H1 (cell line): ENCODE results near the gene TAPT1. TPM values are rescaled to one million over a fixed set of nuclear protein-coding genes. Genes with fewer than 3 reads are reported as not detected.

ENCODE experiments used
- CTCF ChIA-PET: fragments of 300-600 bp; sonication (Branson Sonifier 250); formaldehyde crosslinking; loops from one replicate; lab custom pipeline; 2021; ENCODE audit not compliant: partially characterized antibody; lab: Charles Lee
- POLR2A ChIA-PET: fragments of 300-600 bp; sonication (Branson Sonifier 250); formaldehyde crosslinking; loops from one replicate; lab custom pipeline; 2021; ENCODE audit warnings: inconsistent platforms; ENCODE audit not compliant: partially characterized antibody; lab: Charles Lee
- DNase-seq, 2 experiments: peaks; one replicate each; pipeline versions ENCODE4 v3.0.0 to v3.0.0-alpha.2; 2010 to 2022; ENCODE audit warnings: low spot score in 2 of 2, low read depth in 1 of 2, mixed read lengths in 1 of 2
- FAIRE-seq: peaks from 2 replicates; lab custom pipeline; 2011; peaks lifted over from hg19 to GRCh38; lab: Jason Lieb, UNC
- H2AFZ ChIP-seq: 2 replicates; pipeline ENCODE4 v1.8.1; 2012; ENCODE audit warnings: low read length, inconsistent platforms
- H2AK5ac ChIP-seq: 2 replicates; pipeline ENCODE4 v1.6.1; 2013; ENCODE audit warnings: low read depth, low read length
- H2BK120ac ChIP-seq: replicated peaks from 2 replicates; pipeline ENCODE3; 2013; ENCODE audit warnings: low read depth, low read length, inconsistent platforms
- H2BK12ac ChIP-seq: 2 replicates; pipeline ENCODE4 v1.6.1; 2013; ENCODE audit warnings: low read depth, low read length
- H2BK15ac ChIP-seq: 2 replicates; pipeline ENCODE4 v1.6.1; 2013; ENCODE audit warnings: low read length
- H2BK20ac ChIP-seq: 2 replicates; pipeline ENCODE4 v1.6.1; 2013; ENCODE audit warnings: low read length
- H2BK5ac ChIP-seq: 2 replicates; pipeline ENCODE4 v1.6.1; 2013; ENCODE audit warnings: low read depth, low read length
- H3K14ac ChIP-seq: 2 replicates; pipeline ENCODE4 v1.6.1; 2013; ENCODE audit warnings: inconsistent platforms; ENCODE audit not compliant: insufficient read length
- H3K18ac ChIP-seq: 2 replicates; pipeline ENCODE4 v1.6.1; 2013; ENCODE audit warnings: low read length; ENCODE audit errors: extremely low read depth
- H3K23ac ChIP-seq: 2 replicates; pipeline ENCODE4 v1.6.1; 2013; ENCODE audit warnings: inconsistent platforms; ENCODE audit not compliant: insufficient read length
- H3K23me2 ChIP-seq: 2 replicates; pipeline ENCODE4 v1.6.1; 2013; ENCODE audit warnings: low read depth, low read length
- H3K27ac ChIP-seq: 2 replicates; pipeline ENCODE4 v1.6.1; 2011; ENCODE audit warnings: low read depth, low read length, inconsistent platforms
- H3K27me3 ChIP-seq, 4 experiments: replicated peaks in 1 of 4; 1 replicate in 1 of 4; 2 replicates in 3 of 4; pipeline versions ENCODE4 v1.6.1 to v1.8.1; 2011 to 2013; ENCODE audit warnings: low read length in 3 of 4, mild to moderate bottlenecking in 3 of 4, inconsistent platforms in 2 of 4, mixed read lengths in 2 of 4, moderate library complexity in 1 of 4; ENCODE audit not compliant: control insufficient read depth in 3 of 4, insufficient read depth in 3 of 4; ENCODE audit errors: extremely low read depth in 1 of 4
- H3K36me3 ChIP-seq, 4 experiments: 2 replicates each; pipeline versions ENCODE4 v1.6.1 to v1.8.1; 2011 to 2013; ENCODE audit warnings: mild to moderate bottlenecking in 4 of 4, low read length in 3 of 4, moderate library complexity in 2 of 4, control low read depth in 1 of 4, inconsistent platforms in 1 of 4; ENCODE audit not compliant: insufficient read depth in 4 of 4, control insufficient read depth in 2 of 4
- H3K4ac ChIP-seq: replicated peaks from 2 replicates; pipeline ENCODE3; 2013; ENCODE audit warnings: low read length, low read depth, mixed read lengths, inconsistent platforms; ENCODE audit not compliant: insufficient read length
- H3K4me1 ChIP-seq, 4 experiments: replicated peaks in 1 of 4; 1 replicate in 1 of 4; 2 replicates in 3 of 4; pipeline versions ENCODE4 v1.6.1 to v1.8.1; 2011 to 2013; ENCODE audit warnings: low read length in 3 of 4, inconsistent platforms in 2 of 4, mixed read lengths in 1 of 4; ENCODE audit not compliant: insufficient read depth in 4 of 4, control insufficient read depth in 3 of 4
- H3K4me2 ChIP-seq, 2 experiments: 2 replicates each; pipeline versions ENCODE4 v1.6.1 to v1.8.1; 2011 to 2013; ENCODE audit warnings: low read depth in 2 of 2, low read length in 2 of 2, control low read depth in 1 of 2, inconsistent platforms in 1 of 2, mild to moderate bottlenecking in 1 of 2; ENCODE audit not compliant: insufficient read depth in 1 of 2
- H3K4me3 ChIP-seq, 4 experiments: fragments of 200-600, 300-600 bp in 1 of 4; sonication (generic), shearing (Covaris generic), sonication (Bioruptor Twin) in 1 of 4; 2 replicates each; pipeline versions ENCODE4 v1.5.1 to v1.8.1; 2011 to 2016; ENCODE audit warnings: low read length in 4 of 4, low read depth in 3 of 4, control low read depth in 2 of 4, inconsistent platforms in 2 of 4, mild to moderate bottlenecking in 2 of 4, mixed read lengths in 1 of 4, moderate library complexity in 1 of 4; ENCODE audit not compliant: insufficient read depth in 2 of 4; ENCODE audit errors: extremely low read depth in 1 of 4
- H3K56ac ChIP-seq: replicated peaks from 2 replicates; pipeline ENCODE3; 2013; ENCODE audit warnings: low read depth, mild to moderate bottlenecking, mixed read lengths, low read length, inconsistent platforms; ENCODE audit not compliant: insufficient read length
- H3K79me1 ChIP-seq: 2 replicates; pipeline ENCODE4 v1.6.1; 2013; ENCODE audit warnings: low read depth, low read length, control low read depth
- H3K79me2 ChIP-seq, 2 experiments: 2 replicates each; pipeline versions ENCODE4 v1.6.1 to v1.8.1; 2012 to 2013; ENCODE audit warnings: low read length in 2 of 2, mild to moderate bottlenecking in 2 of 2, inconsistent platforms in 1 of 2; ENCODE audit not compliant: insufficient read depth in 2 of 2, control insufficient read depth in 1 of 2
- H3K9ac ChIP-seq, 4 experiments: replicated peaks in 1 of 4; 1 replicate in 1 of 4; 2 replicates in 3 of 4; pipeline versions ENCODE4 v1.6.1 to v1.8.1; 2011 to 2013; ENCODE audit warnings: low read depth in 3 of 4, low read length in 3 of 4, control low read depth in 2 of 4, mild to moderate bottlenecking in 2 of 4, moderate library complexity in 2 of 4, inconsistent platforms in 1 of 4; ENCODE audit errors: extremely low read depth in 1 of 4
- H3K9me3 ChIP-seq, 2 experiments: 2 replicates each; pipeline versions ENCODE4 v1.6.1 to v1.8.1; 2012 to 2013; ENCODE audit warnings: mild to moderate bottlenecking in 2 of 2, moderate library complexity in 2 of 2, control low read depth in 1 of 2, inconsistent platforms in 1 of 2, low read depth in 1 of 2, low read length in 1 of 2, mixed read lengths in 1 of 2; ENCODE audit not compliant: insufficient read depth in 2 of 2
- H4K20me1 ChIP-seq, 2 experiments: replicated peaks in 1 of 2; 2 replicates each; pipeline versions ENCODE3 to v1.8.1; 2011 to 2013; ENCODE audit warnings: inconsistent platforms in 2 of 2, low read length in 2 of 2, mild to moderate bottlenecking in 1 of 2; ENCODE audit not compliant: insufficient read depth in 2 of 2, control insufficient read depth in 1 of 2
- H4K5ac ChIP-seq: 2 replicates; pipeline ENCODE4 v1.6.1; 2013; ENCODE audit warnings: low read length, low read depth, mixed read lengths, inconsistent platforms; ENCODE audit not compliant: insufficient read length
- H4K8ac ChIP-seq: 2 replicates; pipeline ENCODE4 v1.8.0; 2013; ENCODE audit warnings: mild to moderate bottlenecking, moderate library complexity, low read length, inconsistent platforms; ENCODE audit not compliant: insufficient read depth; ENCODE audit errors: extremely low read depth
- H4K91ac ChIP-seq: replicated peaks from 2 replicates; pipeline ENCODE3; 2013; ENCODE audit warnings: low read length, mixed read lengths, inconsistent platforms; ENCODE audit not compliant: insufficient read length
- CTCF ChIP-seq, 3 experiments: IDR thresholded peaks; 1 replicate in 2 of 3; 2 replicates in 1 of 3; pipeline versions ENCODE4 v1.5.1 to v1.6.1; 2011; ENCODE audit warnings: low read length in 3 of 3, mild to moderate bottlenecking in 3 of 3, inconsistent platforms in 2 of 3, low read depth in 1 of 3, moderate library complexity in 1 of 3; ENCODE audit not compliant: insufficient read depth in 1 of 3; ENCODE audit errors: control extremely low read depth in 1 of 3
- WGBS, 2 experiments: shearing (Covaris generic) in 1 of 2; methylation state at CpG; one replicate each; pipeline versions ENCODE4 v1.1.6 to v1.1.7; 2013 to 2015; ENCODE audit warnings: low lambda C conversion rate in 2 of 2, mixed read lengths in 2 of 2, inconsistent platforms in 1 of 2, low coverage in 1 of 2, missing lambda C conversion rate in 1 of 2; ENCODE audit not compliant: insufficient replicate concordance in 2 of 2, insufficient coverage in 1 of 2, insufficient read length in 1 of 2; ENCODE audit errors: extremely low coverage in 1 of 2, missing lambda C conversion rate in 1 of 2; 5-methylcytosine and 5-hydroxymethylcytosine counted together
- polyA plus RNA-seq, 7 experiments: library from polyadenylated mRNA; depleted of rRNA in 3 of 7; stranded (reverse) in 5 of 7; unstranded in 2 of 7; fragments of >200 nt in 5 of 7; fragments of 200-250 nt in 2 of 7; gene quantifications; 1 replicate in 5 of 7; 2 replicates in 1 of 7; 4 replicates in 1 of 7; pipeline versions ENCODE4 v1.2.1 to v1.2.3, GENCODE V29; 2011 to 2013; ENCODE audit warnings: missing spikeins in 2 of 7, mixed read lengths in 2 of 7
- total RNA-seq: library from RNA; stranded (reverse); fragmentation: NEBNext Ultra II Directional; extraction: Animal tissue kit (Norgen Biotek cat#: 25700); gene quantifications from 2 replicates; pipeline ENCODE4 v1.2.1, GENCODE V29; 2021

The TAPT1 gene
- total and polyA plus RNA-seq, 2 of the 8 experiments (the other 6 are each of a cell fraction or from before 2014, with no cell fraction given), result 4.2 to 15.3 TPM

- H3K4ac ChIP-seq, result no peak overlapping the region
- ChIA-PET POLR2A (no interaction called here), CTCF (interaction anchor here (0.6 to 2.2 kb wide), 6 partner anchors 9 to 182 kb away, joined by 3 to 5 read pairs (median 3); no protein-coding TSS in a partner anchor)
- H4K91ac ChIP-seq, result no peak overlapping the region
- H3K4me3 ChIP-seq, result no peak overlapping the region
- H2AK5ac ChIP-seq, result no peak overlapping the region
- H3K23me2 ChIP-seq, result no peaks in the 10 kb centered on the region
- no peaks in the 10 kb centered on the region for H3K4me1 ChIP-seq
- H3K14ac ChIP-seq, result no peak overlapping the region
- TF ChIP-seq CTCF (IDR thresholded peaks at IDR 0.05; ENCODE audit: control extremely low read depth in 1 of 3, insufficient read depth in 1 of 3, low read depth in 1 of 3, low read length in 3 of 3), result no peak
- no peaks in the 10 kb centered on the region for H3K79me1 ChIP-seq
- H2BK12ac ChIP-seq, result no peak overlapping the region
- no peak overlapping the region for H3K23ac ChIP-seq
- H3K4me2 ChIP-seq, result no peak overlapping the region
- H3K36me3 ChIP-seq, result no peaks in the 10 kb centered on the region
- no peaks in the 10 kb centered on the region for H3K79me2 ChIP-seq
- WGBS, 2 experiments, result 100% methylated on average over 1 of the region's 1 CpG; no CpG with 5 or more reads in 1 of the 2 experiments
- H3K18ac ChIP-seq, result no peak overlapping the region
- no peak overlapping the region for H4K8ac ChIP-seq
- H3K27me3 ChIP-seq, result no peaks in the 10 kb centered on the region
- DNase-seq (no peak), FAIRE-seq (no peak)
- no peak overlapping the region for H4K5ac ChIP-seq
- no peak overlapping the region for H3K9ac ChIP-seq
- no peak overlapping the region for H2BK5ac ChIP-seq
- H3K27ac ChIP-seq, result no peak overlapping the region
- no peaks in the 10 kb centered on the region for H4K20me1 ChIP-seq
- H2BK120ac ChIP-seq, result no peak overlapping the region
- no peak overlapping the region for H2BK15ac ChIP-seq
- no peaks in the 10 kb centered on the region for H3K9me3 ChIP-seq
- no peak overlapping the region for H2BK20ac ChIP-seq
- H3K56ac ChIP-seq, result no peak overlapping the region
- no peak overlapping the region for H2AFZ ChIP-seq
Observed at GRCh38 chr4:16269240-16269639, 43.0 kb upstream of the TAPT1 start.
